Activated naive CD4-positive, alpha-beta T cell treated with anti-CD3 and anti-CD28 coated beads, Interleukin-2, amount 50 U/mL, for 16 hours (primary cell): ENCODE data around the gene SHH.

Experiments
- DNase-seq: peaks from one replicate; pipeline ENCODE4 v3.0.0-alpha.2; 2020

Gene SHH

GRCh38 chr7:155811895-155812761 lies at the start of gene SHH:
Gene SHH, minus strand, starts transcription at chr7:155812463. Its CDS starts 341 bp downstream, at chr7:155812122.
- no peak for DNase-seq

DNA sequence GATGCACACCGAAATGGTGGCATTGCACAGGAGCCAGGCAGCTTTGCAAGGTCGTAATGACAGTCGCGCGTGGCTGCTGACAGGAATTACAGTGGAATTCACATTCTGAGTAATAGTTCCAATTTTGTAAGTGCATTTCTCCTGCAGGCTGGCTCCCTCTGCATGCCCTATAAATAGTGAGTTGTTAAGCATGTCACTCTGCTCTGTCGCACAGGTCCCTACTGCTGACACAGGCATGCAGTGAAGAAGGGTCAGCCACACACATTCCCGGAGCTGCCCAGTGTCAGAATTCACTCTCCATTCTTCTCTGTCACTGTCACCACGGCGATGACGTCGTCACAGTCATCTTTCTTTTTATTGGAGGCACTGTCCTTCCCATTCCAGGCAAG lies 49.2 kb upstream of the SHH start:
- no peak for DNase-seq

DNA sequence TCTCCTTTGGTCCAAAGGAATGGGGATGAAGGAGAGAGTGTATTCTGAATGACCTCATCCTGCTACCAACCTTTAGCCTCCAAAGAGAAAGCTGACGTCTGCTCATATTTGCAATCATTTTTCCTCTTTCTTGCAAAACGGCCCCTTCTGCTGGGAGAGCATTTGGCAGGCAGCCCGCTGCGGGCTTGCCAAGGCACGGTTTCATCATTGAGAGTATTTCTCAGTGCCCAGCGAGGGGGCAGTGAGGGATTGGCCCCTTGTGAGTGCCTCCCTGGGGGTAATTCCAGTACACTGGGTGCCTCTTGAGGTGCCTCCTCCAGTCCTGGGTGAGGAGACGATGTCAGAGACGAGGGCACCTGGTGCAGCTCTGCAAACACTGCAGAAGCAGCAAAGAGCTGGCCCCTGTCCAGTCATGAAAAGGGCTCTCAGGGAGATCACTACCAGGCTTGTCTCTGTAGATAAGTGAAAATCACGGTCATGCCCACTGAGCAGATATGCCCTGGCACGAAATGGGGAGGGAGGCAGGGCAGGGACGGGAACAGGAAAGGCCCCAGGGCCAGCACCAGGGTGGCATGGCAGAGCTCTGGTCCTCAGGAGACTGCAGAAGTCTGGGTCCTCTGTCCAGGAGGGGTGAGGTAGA lies 48.7 kb upstream of the SHH start:
- no peak for DNase-seq

DNA sequence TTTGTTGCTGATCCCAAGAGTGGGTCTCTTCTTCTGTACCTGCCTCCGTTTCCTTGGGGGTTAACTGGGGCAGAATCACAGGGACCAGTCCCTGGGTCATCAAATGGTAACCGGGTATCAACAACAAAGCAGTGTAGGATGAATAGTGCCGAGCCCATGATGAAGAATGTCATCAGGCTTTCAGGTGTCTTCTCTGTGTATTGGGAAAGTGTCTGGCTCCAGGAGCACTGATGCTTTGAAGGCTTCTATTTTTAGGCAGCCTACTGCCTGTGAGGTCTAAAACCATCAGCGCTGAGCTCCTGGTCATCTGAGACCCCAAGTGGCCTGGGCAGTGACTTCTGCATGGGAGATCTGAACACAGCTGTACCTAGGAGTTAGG lies 48.2 kb upstream of the SHH start:
- DNase-seq: no peak

GRCh38 chr7:155858521-155859061 lies 46.3 kb upstream of the SHH start:
- no peak for DNase-seq

DNA sequence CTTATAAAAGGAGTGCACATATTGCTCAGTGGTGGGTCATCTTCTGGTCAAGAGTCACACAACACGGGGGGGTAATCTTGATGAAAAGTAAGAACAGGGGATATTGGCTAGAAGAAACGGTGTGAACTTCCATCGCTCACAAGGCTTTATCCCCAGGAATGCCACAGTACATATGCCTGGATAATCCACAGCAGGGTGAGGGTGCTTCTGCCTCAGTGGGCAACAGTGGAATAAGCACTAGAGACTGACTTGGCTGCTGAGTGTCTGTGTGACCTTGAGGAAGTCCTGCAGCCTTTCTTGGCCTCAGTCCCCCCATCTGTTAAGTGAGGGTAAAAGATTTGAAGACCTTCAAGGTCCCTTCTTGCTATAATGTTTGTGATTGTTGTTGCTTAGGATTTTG lies 44.9 kb upstream of the SHH start:
- no peak for DNase-seq

GRCh38 chr7:155856656-155857055 lies 44.4 kb upstream of the SHH start:
- no peak for DNase-seq

GRCh38 chr7:155852426-155853301 lies 40.4 kb upstream of the SHH start:
- no peak for DNase-seq

DNA sequence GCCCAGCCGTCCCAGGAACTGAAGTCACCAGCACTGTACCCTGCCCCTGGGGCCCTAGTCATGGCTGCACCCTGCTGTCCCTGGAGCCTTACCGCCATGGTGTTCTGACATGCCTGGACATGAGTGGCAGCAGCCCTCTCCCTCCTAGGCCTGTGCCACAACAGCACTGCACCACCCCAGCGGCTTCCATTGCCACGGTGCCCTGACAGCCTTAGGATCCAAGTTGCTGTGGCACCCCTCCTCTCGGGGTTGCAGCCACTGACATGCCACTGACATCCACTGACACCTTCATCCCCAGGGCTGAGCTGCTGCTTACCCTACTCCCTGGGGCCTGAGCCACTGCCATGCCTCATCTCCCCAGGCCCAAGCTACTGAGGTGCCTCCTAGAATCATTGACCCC lies 39.6 kb upstream of the SHH start:
- no peak for DNase-seq

DNA sequence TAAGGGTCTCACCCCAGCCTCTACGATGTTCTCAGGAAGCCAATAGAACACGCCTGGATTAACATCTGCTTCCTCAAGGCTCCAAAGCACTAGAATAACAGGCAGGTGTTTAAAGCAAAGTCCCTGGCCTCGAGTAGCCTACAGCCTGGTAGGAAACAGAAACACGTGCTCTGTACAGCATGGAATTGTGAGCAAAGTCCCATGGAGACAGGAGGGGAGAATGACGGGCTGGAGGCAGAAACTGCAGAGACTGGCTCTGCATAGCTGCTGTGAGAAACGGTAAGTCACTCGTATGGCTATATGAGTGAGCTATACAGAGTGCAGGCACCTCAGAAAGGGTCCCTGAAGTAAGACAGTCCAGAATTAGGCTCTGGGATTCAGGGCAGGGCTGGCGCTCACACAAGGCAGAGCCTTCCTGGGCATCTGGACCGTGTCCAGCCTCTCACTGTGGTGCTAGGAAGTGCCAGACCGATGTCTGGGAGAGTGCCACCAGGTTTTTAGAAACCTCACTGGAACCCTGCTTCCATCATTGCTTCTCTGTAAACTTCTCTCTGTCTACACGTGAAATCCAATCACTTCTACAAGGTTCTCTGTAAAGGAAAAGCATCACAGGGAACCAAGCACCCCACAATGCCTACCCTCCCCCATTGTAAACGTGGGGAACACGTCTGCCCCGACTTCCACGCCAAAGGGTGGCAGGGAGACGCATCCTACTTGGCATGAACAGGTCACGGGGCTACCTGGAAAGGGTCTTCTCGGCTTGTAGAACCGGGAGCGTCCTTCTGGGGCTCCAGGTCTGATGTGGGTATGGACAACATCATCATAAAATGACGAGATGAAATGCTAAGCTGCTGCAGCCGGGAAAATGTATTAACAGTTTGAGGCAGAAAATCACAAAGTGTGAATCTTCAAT lies 38.8 kb upstream of the SHH start:
- no peak for DNase-seq

DNA sequence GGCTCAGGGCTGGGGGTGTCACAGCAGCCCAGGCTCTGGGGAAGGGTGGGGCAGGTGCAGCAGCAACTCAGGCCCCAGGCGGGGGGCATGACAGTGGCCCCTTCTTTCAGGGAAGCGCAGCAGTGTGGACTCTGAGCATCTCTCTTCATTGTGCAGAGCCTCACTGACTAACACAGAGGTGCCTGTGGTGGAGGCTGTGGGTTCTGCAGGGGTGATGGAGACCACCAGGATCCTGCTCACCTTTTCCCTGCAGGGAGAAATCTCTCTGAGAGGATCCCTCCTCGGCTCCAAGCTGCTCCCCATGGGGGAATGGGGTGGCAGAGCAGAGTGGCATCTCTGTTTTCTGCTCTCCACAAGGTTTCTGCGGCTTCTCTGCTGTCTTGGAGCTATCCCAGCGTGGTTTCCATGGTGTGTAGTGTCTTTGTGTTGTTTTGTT lies 37.8 kb upstream of the SHH start:
- DNase-seq: no peak

DNA sequence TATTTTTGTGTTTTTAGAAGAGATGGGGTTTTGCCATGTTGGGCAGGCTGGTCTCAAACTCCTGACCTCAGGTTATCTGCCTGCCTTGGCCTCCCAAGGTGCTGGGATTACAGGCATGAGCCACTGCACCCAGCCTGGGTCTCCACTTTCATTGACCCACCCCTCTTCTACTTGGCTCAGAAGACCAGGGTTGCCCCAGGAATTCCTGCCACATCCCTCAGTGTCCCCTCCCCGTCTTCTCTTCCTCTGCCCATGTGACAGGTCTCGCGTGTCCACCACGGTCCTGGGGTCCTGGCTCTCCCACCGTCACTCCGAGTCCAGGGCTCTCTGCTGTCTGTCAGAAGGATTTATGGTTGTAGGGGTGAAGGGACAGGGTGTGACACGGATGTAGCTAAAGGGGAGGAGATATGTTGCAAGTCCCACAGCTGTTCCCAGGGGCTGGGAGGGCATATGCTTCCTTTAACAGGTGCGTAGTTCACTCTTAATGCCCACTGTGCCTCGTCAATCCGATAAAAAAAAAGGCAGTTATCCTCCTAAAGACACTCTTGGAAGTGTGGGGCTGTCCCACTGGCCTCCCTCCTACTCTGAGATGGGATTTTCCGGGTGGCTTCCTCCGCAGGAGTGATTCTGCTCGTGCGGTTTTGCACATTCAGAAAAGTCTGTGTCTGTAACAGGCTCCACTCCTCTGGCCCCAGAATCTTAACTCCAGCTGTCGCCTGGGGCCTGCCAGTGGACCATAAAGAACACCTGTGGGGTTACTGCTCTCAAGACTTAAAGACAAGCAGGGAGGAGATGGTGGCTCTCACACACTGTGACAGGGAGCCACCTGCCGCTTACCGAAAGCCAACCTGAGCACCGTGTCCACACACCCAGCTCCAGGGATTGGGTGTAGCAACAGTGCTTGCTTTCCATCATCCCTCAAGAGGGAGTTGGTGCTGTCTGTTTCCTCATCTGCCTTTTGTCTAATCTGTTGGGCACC lies 36.7 kb upstream of the SHH start:
- DNase-seq: no peak

- no peak for DNase-seq
Measured at GRCh38 chr7:155847821-155848435, 35.7 kb upstream of the SHH start.

- no peak for DNase-seq
Measured at GRCh38 chr7:155846936-155847335, 34.7 kb upstream of the SHH start.

DNA sequence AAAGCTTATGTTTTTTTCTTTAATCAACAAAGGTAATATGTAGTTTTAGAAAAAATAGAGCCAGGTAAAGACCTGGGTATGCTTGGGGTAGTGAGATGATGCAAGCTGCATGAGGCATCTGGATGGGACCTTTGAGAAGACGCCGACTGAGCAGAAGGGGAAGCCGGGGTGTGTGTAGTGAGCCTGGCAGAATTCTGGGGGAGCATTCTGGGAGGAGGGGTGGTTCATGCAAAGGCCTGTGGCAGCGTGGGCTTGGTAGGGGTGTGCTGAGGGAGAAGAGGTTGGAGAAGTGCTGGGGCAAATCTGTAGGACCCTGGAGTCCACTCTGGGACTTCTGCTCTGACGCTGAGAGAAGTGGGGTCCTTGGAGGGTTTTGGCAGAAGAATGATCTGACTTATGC lies 33.9 kb upstream of the SHH start:
- DNase-seq: no peak

GRCh38 chr7:155845226-155845625 lies 33.0 kb upstream of the SHH start:
- DNase-seq: no peak

DNA sequence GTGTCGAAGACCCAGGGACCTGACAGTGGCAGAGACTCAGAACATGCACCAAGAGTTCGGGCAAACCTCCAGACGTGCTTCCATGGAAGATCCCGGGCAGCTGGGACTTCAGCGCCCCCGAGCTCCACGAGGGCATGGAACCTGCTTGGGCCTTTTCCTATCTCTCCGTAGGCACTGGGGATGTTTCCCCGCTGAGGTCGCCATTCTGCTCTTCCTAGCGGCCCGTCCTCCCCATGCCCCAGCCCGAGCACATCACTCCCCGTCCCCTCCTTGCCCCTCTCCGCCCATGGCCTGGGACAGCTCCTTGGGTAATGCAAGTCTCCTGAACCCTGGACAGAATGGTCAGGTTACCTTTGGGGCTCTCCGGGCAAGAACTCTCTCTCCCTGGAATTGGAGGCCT lies 32.3 kb upstream of the SHH start:
- DNase-seq: no peak

DNA sequence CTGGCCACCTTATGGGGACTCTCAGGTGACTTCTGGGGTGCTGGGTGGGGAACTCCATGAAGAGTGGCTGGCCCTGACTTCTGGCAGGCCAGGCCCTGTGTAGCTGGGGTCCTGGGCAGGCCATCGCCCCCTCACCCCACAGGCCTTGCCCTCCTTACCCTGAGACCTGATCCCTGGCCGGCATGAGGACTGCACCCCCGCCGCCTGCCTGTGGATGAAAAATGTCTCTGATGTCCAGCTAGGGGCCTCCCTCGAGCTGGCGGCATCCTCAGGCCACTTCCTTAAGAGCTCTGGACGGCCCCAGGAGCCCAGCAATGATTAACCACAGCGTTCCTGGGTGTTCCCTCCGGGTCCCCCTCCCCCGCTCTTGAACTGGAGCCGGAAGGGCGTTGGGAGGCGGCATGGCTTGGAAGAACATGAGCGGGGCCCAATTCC lies 31.8 kb upstream of the SHH start:
- no peak for DNase-seq

DNA sequence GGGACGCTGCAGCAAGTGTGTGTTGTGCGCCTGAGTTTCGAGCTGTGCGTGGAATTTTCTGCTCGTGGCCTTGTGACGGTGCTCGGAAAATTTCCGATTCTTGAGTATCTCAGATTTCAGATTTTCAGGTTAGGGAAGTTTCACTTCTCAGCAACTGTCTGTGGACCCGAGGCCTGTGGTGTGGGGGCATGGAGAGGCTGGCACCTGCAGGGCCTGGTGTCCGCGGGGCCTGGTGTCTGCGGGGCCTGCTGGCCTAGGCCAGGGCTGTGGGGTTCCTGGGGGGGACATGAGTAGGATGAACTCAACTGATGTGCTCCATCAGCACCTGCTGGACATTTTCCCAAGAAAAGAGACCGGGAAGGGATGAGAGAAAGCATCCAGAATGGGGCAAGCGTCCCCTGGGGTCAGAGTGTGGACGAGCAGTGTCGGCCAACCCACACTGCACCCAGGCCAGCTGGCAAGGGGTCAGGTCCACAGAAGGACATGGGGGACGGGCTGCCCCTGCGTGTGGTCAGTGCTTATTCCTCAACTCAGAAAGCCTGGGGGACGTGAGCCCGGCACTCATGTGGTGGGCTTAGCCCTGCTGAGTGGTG lies 31.3 kb upstream of the SHH start:
- no peak for DNase-seq
